Effector CD8-positive, alpha-beta T cell (primary cell): ENCODE measurements around the gene MRPS23.

ENCODE experiments used
- DNase-seq: peaks from one replicate; lab custom pipeline; 2025; lab: John Stamatoyannopoulos, UW

MRPS23 gene

GRCh38 chr17:57838453-57838852, 11.4 kb downstream of the MRPS23 start:
- no peak for DNase-seq

DNA sequence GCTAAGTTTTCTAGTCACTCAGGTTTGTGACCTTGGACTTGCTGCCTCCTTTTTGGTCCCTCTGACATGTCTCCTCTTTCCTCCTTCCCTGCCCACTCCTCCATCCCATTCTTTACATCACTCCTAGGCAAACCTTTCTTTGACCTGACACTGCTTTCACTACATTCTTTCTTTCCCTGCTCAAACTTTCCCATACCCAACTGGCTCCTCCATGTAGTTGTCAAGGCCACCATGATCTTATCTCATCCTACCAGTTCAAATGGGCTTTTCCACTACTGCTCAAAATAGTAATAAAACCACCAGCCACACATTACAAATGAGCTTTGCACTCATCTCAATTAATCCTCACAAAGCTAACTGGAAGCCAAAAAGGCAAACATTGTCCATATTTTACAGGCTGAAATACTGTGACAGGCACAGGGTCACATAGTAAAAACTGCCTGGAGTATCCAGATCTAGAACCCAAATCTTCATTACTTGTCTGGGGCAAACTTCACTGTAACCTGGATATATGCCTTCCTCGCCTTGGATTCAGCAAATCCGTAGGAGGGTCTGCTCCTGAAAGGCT, 14.4 kb downstream of the MRPS23 start:
- DNase-seq: no peak

- DNase-seq: no peak
Observed at GRCh38 chr17:57834146-57834741, 15.6 kb downstream of the MRPS23 start.

DNA sequence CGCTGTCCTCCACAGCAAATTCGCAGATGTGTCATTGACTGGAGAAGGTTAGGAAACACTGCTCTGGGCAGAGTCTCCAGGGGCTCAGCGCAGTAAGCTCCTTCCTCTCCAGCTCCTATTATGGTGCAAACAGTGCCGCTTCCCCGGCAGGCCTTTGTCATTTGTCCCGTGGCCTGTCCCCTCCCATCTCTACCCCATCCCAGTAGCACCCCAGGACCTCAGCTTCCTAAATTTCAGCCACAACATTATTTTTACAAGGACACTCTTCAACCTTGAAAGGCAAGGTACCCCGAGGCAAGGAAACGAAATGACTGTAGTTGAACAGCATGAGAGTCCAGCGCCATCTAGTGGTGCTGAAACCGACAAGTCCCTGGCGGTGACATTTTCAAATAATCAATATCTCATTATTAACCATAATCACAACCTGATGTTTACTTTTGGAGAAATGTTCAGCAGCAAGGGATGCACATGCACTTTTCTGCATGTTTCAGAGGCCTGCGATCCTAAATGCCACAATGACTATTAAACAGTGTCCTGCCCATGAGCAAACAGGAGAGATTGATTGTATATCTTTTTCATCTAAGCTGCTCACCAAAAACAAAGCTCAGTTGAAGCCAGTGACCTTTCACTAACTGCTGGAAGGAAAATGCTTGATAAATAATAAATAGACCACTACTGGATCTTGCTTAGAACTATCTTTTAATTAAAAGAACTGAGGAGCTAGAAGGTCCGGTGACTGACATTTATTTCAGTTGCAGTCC, 16.5 kb downstream of the MRPS23 start:
- DNase-seq: peak; percentile 61

DNA sequence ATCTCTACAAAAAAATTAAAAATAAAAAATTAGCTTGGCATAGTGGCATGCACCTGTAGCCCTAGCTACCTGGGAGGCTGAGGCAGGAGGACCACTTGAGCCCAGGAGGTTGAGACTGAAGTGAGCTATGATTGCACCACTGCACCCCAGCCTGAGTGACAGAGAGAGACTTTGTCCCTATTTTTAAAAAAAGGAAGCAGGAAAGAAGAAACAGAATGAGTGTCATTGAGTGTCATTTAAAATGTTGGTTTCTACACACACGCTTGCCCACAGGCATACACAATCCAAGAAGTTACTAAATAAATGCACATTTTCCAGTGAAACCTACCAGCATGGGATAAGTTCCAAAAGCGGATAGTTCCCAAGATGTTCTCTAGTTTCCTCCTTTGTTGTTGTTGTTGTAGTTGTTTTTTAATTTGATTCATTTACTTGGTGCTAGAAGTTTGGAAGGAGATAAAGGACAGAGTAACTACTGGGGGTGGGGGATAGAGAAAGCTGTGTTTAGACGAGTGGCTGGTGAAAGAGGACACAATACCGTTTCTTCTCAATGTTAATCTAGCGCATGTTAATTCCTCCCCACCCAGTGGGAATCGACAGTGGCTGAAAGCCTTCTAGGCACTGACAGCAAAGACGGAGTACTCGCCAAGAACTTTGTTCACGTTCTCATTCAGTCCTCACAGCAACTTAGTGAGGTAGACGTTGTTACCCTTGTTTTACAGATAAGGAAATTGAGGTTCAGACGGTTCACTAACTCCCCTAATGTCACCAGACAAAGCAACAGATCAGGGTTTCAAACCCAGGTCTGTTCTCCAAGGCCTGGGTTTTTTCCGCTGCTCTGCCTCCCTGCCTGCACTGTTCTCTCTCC, 17.3 kb downstream of the MRPS23 start:
- no peak for DNase-seq

- no peak for DNase-seq
Observed at GRCh38 chr17:57830880-57831279, 19.0 kb downstream of the MRPS23 start.

GRCh38 chr17:57823469-57824401, 26.1 kb downstream of the MRPS23 start:
- DNase-seq: no peak

GRCh38 chr17:57819867-57820266, 30.0 kb downstream of the MRPS23 start:
- DNase-seq: no peak

DNA sequence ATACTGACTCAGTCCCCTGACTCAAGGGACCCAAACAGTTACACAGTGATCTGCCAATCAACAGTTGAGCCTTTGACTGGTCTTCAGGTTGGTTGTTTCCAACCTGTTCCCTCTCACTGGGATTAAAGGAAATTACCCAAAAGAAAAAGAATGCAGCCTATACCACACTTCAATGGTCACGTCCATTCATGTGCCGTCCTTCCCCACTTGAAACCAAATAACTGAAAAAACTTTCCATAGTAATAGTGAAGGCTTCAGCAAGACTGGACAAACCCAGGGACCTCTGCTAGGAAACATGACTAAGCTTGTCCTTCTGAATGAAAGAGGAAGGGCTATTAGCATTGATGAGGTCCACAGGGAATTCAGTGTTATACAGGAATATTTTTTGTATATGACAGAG, 30.6 kb downstream of the MRPS23 start:
- DNase-seq: no peak

GRCh38 chr17:57818066-57818465, 31.8 kb downstream of the MRPS23 start:
- no peak for DNase-seq

DNA sequence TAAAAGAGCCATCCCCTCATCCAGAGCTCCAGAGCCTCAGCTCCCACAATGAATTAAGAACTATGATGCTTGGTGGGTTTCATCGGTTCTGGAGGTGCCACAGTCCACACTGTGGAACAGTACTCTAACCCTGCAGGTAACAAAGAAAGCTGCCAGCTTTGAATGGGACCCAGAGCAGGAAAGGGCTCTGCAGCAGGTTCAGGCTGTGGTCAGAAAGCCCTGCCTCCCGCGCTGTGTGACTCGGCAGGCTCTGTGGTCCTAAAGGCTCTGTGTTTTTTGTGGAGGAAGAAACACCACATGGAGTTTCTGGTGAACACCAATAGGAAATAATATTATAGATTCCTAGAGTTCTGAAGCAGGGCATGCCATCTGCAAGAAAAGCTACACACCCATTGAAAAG, 32.5 kb downstream of the MRPS23 start:
- no peak for DNase-seq

DNA sequence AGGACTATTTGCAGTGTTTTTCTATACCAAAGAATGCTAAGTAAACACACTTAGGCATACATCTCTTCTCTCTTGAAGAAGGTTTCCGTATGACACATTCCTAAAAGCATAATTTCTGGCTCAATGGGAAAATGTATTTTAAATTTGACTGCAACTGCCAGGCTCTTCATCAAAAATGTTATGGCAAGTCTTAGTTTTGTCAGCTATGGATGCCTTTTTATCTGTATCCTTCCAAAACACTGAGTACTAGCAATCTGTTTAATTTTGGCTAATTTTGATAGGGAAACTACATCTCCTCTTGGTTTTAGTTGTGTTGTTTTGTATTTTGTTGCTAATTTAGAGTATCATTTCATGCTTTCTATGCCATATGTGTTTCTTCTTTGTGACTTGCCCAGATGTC, 35.4 kb downstream of the MRPS23 start:
- DNase-seq: no peak

- no peak for DNase-seq
Observed at GRCh38 chr17:57811638-57812280, 38.1 kb downstream of the MRPS23 start.

- no peak for DNase-seq
Observed at GRCh38 chr17:57810721-57811637, 38.9 kb downstream of the MRPS23 start.

DNA sequence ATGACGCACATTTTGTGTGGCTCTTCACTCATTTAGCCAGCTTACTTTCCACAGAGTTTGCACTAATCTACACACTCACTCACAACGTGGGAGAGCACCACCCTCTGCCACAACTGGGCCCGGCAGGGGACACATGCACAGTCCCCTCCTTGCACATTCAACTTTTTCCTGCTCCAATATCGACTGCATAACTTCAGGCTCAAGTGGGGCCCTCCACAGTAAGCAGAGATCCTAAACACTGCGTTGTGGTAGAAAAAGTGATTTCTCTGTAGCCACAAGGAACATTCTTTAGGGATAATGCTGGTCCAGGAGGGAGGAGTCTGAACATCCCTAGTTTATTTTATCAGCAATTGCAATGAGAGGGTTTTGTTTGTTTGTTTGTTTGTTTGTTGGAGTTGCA, 40.0 kb downstream of the MRPS23 start:
- no peak for DNase-seq

DNA sequence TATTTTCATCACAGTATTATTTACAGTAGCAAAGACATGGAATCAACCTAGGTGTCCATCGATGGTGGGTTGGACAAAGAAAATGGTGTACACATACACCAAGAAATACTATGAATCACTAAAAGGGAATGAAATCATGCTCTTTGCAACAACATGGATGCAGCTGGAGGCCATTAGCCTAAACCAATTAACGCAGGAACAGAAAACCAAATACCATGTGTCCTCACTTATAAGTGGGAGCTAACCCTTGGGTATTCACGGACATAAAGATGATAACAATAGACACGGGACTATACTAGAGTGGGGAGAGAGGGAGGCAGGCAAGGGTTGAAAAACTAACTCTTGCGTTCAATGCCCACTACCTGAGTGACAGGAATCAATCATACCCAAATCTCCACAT, 41.0 kb downstream of the MRPS23 start:
- no peak for DNase-seq

GRCh38 chr17:57806167-57806830, 43.5 kb downstream of the MRPS23 start:
- DNase-seq: no peak

DNA sequence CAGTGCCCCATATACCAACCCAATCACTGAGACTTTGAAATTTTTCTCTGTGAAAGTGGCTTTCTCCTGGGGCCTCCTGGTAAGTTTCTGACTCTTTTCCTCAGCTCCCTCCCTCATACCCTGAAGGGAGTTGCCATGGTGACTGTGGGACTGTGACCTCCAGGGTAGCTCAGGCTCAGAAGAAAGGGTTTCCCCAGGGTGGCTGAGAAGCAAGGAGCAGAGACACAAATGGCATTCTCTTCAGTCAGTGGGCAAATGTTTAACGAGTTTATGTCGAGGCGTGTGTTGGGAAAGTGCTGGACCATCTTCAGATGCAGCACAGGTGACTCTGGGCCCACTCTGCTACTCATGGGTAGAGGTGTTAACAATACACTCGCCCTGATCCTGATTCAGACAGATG, 46.8 kb downstream of the MRPS23 start:
- DNase-seq: no peak

- no peak for DNase-seq
Observed at GRCh38 chr17:57801044-57801711, 48.7 kb downstream of the MRPS23 start.
